CD4-positive, alpha-beta T cell treated with Interleukin-4 for 4 hours (primary cell): Measurements from ENCODE around the gene SMYD4.
A peak's percentile ranks its signal among the peaks of the same experiment; 100 is the strongest.
"Not testable (repeated sequence)": the region's sequence is repeated elsewhere in the genome, so short reads cannot be mapped to it uniquely, and the experiment has no call there.

Experiments
- DNase-seq: peaks from one replicate; pipeline ENCODE4 v3.0.0-alpha.2; 2020

The SMYD4 gene

GRCh38 chr17:1753767-1754429, 75.8 kb downstream of the SMYD4 start:
- DNase-seq: no peak

- no peak for DNase-seq
Observed at GRCh38 chr17:1752425-1753262, 77.1 kb downstream of the SMYD4 start.

- no peak for DNase-seq
Observed at GRCh38 chr17:1750628-1751027, 79.1 kb downstream of the SMYD4 start.

- DNase-seq: no peak
Observed at GRCh38 chr17:1746975-1747543, 82.6 kb downstream of the SMYD4 start.

- DNase-seq: no peak
Observed at GRCh38 chr17:1745513-1746020, 84.1 kb downstream of the SMYD4 start.

- no peak for DNase-seq
Observed at GRCh38 chr17:1744551-1745512, 84.9 kb downstream of the SMYD4 start.

- DNase-seq: no peak
Observed at GRCh38 chr17:1743088-1743439, 86.6 kb downstream of the SMYD4 start.

- DNase-seq: no peak
Observed at GRCh38 chr17:1742371-1743087, 87.2 kb downstream of the SMYD4 start, which contains the start of gene SERPINF2. TSS of gene SERPINF2 (plus strand) at chr17:1742871. CDS start at chr17:1744996, 2,125 bp downstream.

GRCh38 chr17:1741899-1742298, 87.8 kb downstream of the SMYD4 start:
- not testable (repeated sequence) for DNase-seq

- no peak for DNase-seq
Observed at GRCh38 chr17:1737531-1738291, 92.0 kb downstream of the SMYD4 start.

- DNase-seq: peak; percentile 6
Observed at GRCh38 chr17:1736348-1737281, 93.1 kb downstream of the SMYD4 start.

GRCh38 chr17:1735834-1736347, 93.8 kb downstream of the SMYD4 start:
- DNase-seq: no peak

- no peak for DNase-seq
Observed at GRCh38 chr17:1735418-1735817, 94.3 kb downstream of the SMYD4 start.

- DNase-seq: no peak
Observed at GRCh38 chr17:1733759-1734158, 95.9 kb downstream of the SMYD4 start.

GRCh38 chr17:1732833-1733321, 96.8 kb downstream of the SMYD4 start:
- no peak for DNase-seq

GRCh38 chr17:1732241-1732832, 97.4 kb downstream of the SMYD4 start:
- DNase-seq: no peak

- DNase-seq: no peak
Observed at GRCh38 chr17:1731194-1731506, 98.6 kb downstream of the SMYD4 start.

- no peak for DNase-seq
Observed at GRCh38 chr17:1730326-1731193, 99.1 kb downstream of the SMYD4 start.
